NB4 (cell line): ENCODE data around the gene SCUBE3.

Experiments used
- MYC ChIP-seq: IDR thresholded peaks from 2 replicates; pipeline ENCODE4 v1.6.1; 2011; ENCODE audit warnings: low read depth, low read length
- POLR2A ChIP-seq: IDR thresholded peaks from 2 replicates; pipeline ENCODE4 v1.6.1; 2011; ENCODE audit warnings: mild to moderate bottlenecking; ENCODE audit not compliant: insufficient read length; ENCODE audit errors: extremely low read depth
- TF ChIP-seq, protein P1 (sequence below): IDR thresholded peaks from one replicate; pipeline ENCODE4 v1.5.1; 2012; ENCODE audit warnings: low read depth, low read length
- TF ChIP-seq, protein P2 (sequence below): IDR thresholded peaks from 2 replicates; pipeline ENCODE4 v1.6.1; 2011; ENCODE audit warnings: low read depth, low read length

DNA sequence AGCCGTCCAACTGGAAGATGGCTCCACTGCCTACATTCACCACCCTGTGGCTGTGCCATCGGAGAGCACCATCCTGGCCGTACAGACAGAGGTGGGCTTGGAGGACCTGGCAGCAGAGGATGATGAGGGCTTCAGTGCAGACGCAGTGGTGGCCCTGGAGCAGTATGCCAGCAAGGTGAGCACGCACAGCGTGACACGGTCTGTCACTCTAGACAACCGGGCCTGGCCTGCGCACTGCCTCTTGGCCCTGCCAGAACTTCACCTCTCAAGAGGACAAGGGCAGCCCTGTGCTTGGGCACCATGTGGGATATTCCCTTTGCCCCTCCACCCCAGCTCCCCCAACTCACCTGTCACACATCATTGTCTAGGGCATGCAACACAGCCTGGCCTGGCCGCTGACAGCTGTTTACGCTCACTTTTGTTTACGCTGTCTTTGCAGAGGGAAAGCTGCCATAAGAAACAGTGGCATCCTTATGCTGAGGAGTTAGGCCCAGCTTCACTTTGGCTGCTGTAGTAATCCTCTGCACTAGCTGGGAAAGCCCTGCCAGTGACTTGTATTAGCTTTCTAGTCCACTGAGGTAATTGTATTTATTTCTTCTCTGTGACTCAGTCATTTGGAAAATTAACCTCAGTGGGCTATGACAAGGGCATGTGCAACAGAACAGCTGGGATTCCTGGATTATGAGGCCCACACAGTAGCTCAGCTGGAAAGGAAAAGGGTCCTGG lies 74.1 kb downstream of the SCUBE3 start:
- TF ChIP-seq MYC, result no peak
- TF ChIP-seq, protein P1, sequence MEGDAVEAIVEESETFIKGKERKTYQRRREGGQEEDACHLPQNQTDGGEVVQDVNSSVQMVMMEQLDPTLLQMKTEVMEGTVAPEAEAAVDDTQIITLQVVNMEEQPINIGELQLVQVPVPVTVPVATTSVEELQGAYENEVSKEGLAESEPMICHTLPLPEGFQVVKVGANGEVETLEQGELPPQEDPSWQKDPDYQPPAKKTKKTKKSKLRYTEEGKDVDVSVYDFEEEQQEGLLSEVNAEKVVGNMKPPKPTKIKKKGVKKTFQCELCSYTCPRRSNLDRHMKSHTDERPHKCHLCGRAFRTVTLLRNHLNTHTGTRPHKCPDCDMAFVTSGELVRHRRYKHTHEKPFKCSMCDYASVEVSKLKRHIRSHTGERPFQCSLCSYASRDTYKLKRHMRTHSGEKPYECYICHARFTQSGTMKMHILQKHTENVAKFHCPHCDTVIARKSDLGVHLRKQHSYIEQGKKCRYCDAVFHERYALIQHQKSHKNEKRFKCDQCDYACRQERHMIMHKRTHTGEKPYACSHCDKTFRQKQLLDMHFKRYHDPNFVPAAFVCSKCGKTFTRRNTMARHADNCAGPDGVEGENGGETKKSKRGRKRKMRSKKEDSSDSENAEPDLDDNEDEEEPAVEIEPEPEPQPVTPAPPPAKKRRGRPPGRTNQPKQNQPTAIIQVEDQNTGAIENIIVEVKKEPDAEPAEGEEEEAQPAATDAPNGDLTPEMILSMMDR, result no peak
- no peak for TF ChIP-seq POLR2A
- TF ChIP-seq, protein P2, sequence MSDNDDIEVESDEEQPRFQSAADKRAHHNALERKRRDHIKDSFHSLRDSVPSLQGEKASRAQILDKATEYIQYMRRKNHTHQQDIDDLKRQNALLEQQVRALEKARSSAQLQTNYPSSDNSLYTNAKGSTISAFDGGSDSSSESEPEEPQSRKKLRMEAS, result no peak
